HepG2 (cell line): Measurements from ENCODE around the gene ACAN.

Source experiments
- BHLHE40 ChIP-seq: IDR thresholded peaks from 2 replicates; pipeline ENCODE4 v1.6.1; 2011; ENCODE audit warnings: low read length, improper control_type of control experiment
- EP300 ChIP-seq, 3 experiments: sonication (generic) in 1 of 3; formaldehyde crosslinking in 1 of 3; IDR thresholded peaks; 2 replicates each; pipeline versions ENCODE4 v1.5.1 to v1.6.1; 2011 to 2020; ENCODE audit warnings: low read depth in 2 of 3, low read length in 2 of 3, borderline replicate concordance in 1 of 3, improper control_type of control experiment in 1 of 3, mild to moderate bottlenecking in 1 of 3, missing genetic modification reagents in 1 of 3, moderate library complexity in 1 of 3
- FOXP4 ChIP-seq: sonication (generic); formaldehyde crosslinking; IDR thresholded peaks from 2 replicates; pipeline ENCODE4 v1.4.0; 2020; ENCODE audit warnings: missing genetic modification reagents
- GABPA ChIP-seq, 2 experiments: IDR thresholded peaks; 2 replicates each; pipeline ENCODE4 v1.6.1; 2011 to 2016; ENCODE audit warnings: low read depth in 2 of 2, low read length in 1 of 2, missing biosample characterization in 1 of 2, missing genetic modification characterization in 1 of 2
- MED8 ChIP-seq: sonication (generic); formaldehyde crosslinking; IDR thresholded peaks from 2 replicates; pipeline ENCODE4 v1.8.1; 2023; ENCODE audit warnings: mild to moderate bottlenecking, missing genetic modification reagents; ENCODE audit not compliant: insufficient replicate concordance
- PRMT3 ChIP-seq: sonication (generic); formaldehyde crosslinking; IDR thresholded peaks from 2 replicates; pipeline ENCODE4 v1.8.1; 2022; ENCODE audit warnings: low read depth, mild to moderate bottlenecking, moderate library complexity, missing genetic modification reagents, borderline replicate concordance
- SMAD3 ChIP-seq: sonication (generic); formaldehyde crosslinking; IDR thresholded peaks from 2 replicates; pipeline ENCODE4 v1.4.0; 2020; ENCODE audit warnings: missing genetic modification reagents
- TOPORS ChIP-seq: sonication (generic); formaldehyde crosslinking; IDR thresholded peaks from 2 replicates; pipeline ENCODE4 v1.8.0; 2023; ENCODE audit warnings: mild to moderate bottlenecking, missing genetic modification reagents
- ZBTB7B ChIP-seq: sonication (generic); formaldehyde crosslinking; IDR thresholded peaks from 2 replicates; pipeline ENCODE4 v1.4.0; 2020; ENCODE audit warnings: missing genetic modification reagents
- ZNF556 ChIP-seq: sonication (generic); formaldehyde crosslinking; IDR thresholded peaks from 2 replicates; pipeline ENCODE4 v1.4.0; 2020; ENCODE audit warnings: mild to moderate bottlenecking, missing genetic modification reagents, borderline replicate concordance
- TF ChIP-seq, protein P1 (sequence below), 2 experiments: sonication (generic) in 1 of 2; formaldehyde crosslinking in 1 of 2; IDR thresholded peaks; 2 replicates each; pipeline versions ENCODE4 v1.5.1 to v1.6.1; 2011 to 2020; ENCODE audit warnings: borderline replicate concordance in 1 of 2, low read depth in 1 of 2, low read length in 1 of 2, mild to moderate bottlenecking in 1 of 2, missing genetic modification reagents in 1 of 2, moderate library complexity in 1 of 2
- TF ChIP-seq, protein P2 (sequence below): sonication (generic); formaldehyde crosslinking; conservative IDR thresholded peaks from 2 replicates; pipeline ENCODE4 v1.4.0; 2020; ENCODE audit warnings: missing genetic modification reagents

- TF ChIP-seq GABPA (IDR thresholded peaks at IDR 0.05; ENCODE audit: low read depth, low read length) (no peak), GABPA (CRISPR knock-in tag; IDR thresholded peaks at IDR 0.05; ENCODE audit: low read depth) (no peak), FOXP4 (CRISPR knock-in tag) (no peak), ZBTB7B (no peak), ZNF556 (CRISPR knock-in tag) (no peak), MED8 (CRISPR knock-in tag) (no peak), EP300 (IDR thresholded peaks at IDR 0.05; ENCODE audit: low read depth in 2 of 2, low read length in 2 of 2) (no peak), EP300 (CRISPR knock-in tag; IDR thresholded peaks at IDR 0.05; ENCODE audit: borderline replicate concordance) (no peak), PRMT3 (no peak), SMAD3 (no peak), BHLHE40 (no peak), TOPORS (no peak)
- TF ChIP-seq, protein P1, sequence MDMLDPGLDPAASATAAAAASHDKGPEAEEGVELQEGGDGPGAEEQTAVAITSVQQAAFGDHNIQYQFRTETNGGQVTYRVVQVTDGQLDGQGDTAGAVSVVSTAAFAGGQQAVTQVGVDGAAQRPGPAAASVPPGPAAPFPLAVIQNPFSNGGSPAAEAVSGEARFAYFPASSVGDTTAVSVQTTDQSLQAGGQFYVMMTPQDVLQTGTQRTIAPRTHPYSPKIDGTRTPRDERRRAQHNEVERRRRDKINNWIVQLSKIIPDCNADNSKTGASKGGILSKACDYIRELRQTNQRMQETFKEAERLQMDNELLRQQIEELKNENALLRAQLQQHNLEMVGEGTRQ (IDR thresholded peaks at IDR 0.05; ENCODE audit: low read depth, low read length): no peak
- TF ChIP-seq, protein P1 (CRISPR knock-in tag; IDR thresholded peaks at IDR 0.05; ENCODE audit: borderline replicate concordance): no peak
- TF ChIP-seq, protein P2, sequence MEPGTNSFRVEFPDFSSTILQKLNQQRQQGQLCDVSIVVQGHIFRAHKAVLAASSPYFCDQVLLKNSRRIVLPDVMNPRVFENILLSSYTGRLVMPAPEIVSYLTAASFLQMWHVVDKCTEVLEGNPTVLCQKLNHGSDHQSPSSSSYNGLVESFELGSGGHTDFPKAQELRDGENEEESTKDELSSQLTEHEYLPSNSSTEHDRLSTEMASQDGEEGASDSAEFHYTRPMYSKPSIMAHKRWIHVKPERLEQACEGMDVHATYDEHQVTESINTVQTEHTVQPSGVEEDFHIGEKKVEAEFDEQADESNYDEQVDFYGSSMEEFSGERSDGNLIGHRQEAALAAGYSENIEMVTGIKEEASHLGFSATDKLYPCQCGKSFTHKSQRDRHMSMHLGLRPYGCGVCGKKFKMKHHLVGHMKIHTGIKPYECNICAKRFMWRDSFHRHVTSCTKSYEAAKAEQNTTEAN (CRISPR knock-in tag): no peak
Measured at GRCh38 chr15:88800026-88800425, 3.2 kb upstream of the ACAN start.
